B cell (primary cell): ENCODE data around the gene RPL29.
"Not testable (repeated sequence)": the region's sequence is repeated elsewhere in the genome, so short reads cannot be mapped to it uniquely, and the experiment has no call there.

Experiments used
- CTCF ChIP-seq: fragments of 200-600 bp; IDR thresholded peaks from one replicate; pipeline ENCODE4 v1.8.0; 2022; ENCODE audit warnings: antibody characterized with exemption, mild to moderate bottlenecking
- EZH2 ChIP-seq: IDR thresholded peaks from 2 replicates; pipeline ENCODE4 v1.6.1; 2012; ENCODE audit warnings: borderline replicate concordance, low read depth, mild to moderate bottlenecking, moderate library complexity, low read length; ENCODE audit not compliant: insufficient read depth, poor library complexity, severe bottlenecking

- TF ChIP-seq CTCF, EZH2: not testable (repeated sequence)
These were observed 47.3 kb upstream of the RPL29 start for GRCh38 chr3:52043039-52043438.
